GM19023 (cell line): ENCODE data around the gene PARD6A.
A peak's percentile ranks its signal among the peaks of the same experiment; 100 is the strongest.

Experiments
- ATAC-seq: cut with Tn5 transposase; IDR thresholded peaks from one replicate; pipeline ENCODE4 v1.9.1; 2021; ENCODE audit warnings: mild to moderate bottlenecking, moderate library complexity; ENCODE audit not compliant: unreplicated experiment

The PARD6A gene

GRCh38 chr16:67660564-67661028 lies at the start of gene PARD6A:
Gene PARD6A (plus strand): TSS chr16:67660960. CDS start chr16:67661039, 79 bp downstream.
- peak; percentile 74 for ATAC-seq

GRCh38 chr16:67613808-67614207 lies 47.0 kb upstream of the PARD6A start:
- ATAC-seq = no peak

GRCh38 chr16:67628216-67628615 lies 32.5 kb upstream of the PARD6A start:
- ATAC-seq = no peak

GRCh38 chr16:67632415-67633172 lies 28.2 kb upstream of the PARD6A start:
- no peak for ATAC-seq

GRCh38 chr16:67636713-67637112 lies 24.0 kb upstream of the PARD6A start:
- ATAC-seq = no peak

GRCh38 chr16:67637625-67638024 lies 23.1 kb upstream of the PARD6A start:
- ATAC-seq = no peak

GRCh38 chr16:67641779-67642708 lies 18.7 kb upstream of the PARD6A start:
- ATAC-seq = no peak

- no peak for ATAC-seq
Observed at GRCh38 chr16:67644038-67644437, 16.7 kb upstream of the PARD6A start.

- ATAC-seq = no peak
Observed at GRCh38 chr16:67645397-67646121, 15.2 kb upstream of the PARD6A start.

- ATAC-seq = no peak
Observed at GRCh38 chr16:67647111-67647651, 13.6 kb upstream of the PARD6A start.

- ATAC-seq = no peak
Observed at GRCh38 chr16:67647681-67648080, 13.1 kb upstream of the PARD6A start.

GRCh38 chr16:67648088-67648763 lies 12.5 kb upstream of the PARD6A start:
- no peak for ATAC-seq

- ATAC-seq = no peak
Observed at GRCh38 chr16:67648764-67649407, 11.9 kb upstream of the PARD6A start.

GRCh38 chr16:67649494-67649931 lies 11.2 kb upstream of the PARD6A start:
- ATAC-seq = no peak

- ATAC-seq = no peak
Observed at GRCh38 chr16:67650023-67650422, 10.7 kb upstream of the PARD6A start.

- no peak for ATAC-seq
Observed at GRCh38 chr16:67651039-67651438, 9.7 kb upstream of the PARD6A start.

GRCh38 chr16:67651847-67652246 lies 8.9 kb upstream of the PARD6A start:
- ATAC-seq = no peak

- ATAC-seq = no peak
Observed at GRCh38 chr16:67652578-67653127, 8.1 kb upstream of the PARD6A start.

- no peak for ATAC-seq
Observed at GRCh38 chr16:67653128-67653788, 7.5 kb upstream of the PARD6A start.
